ENCODE results near the gene ZDHHC17. TPM values are rescaled to one million over a fixed set of nuclear protein-coding genes. Genes with fewer than 3 reads are reported as not detected.

ZDHHC17 gene
- polyA plus RNA-seq, result 44.8 and 46.8 TPM in 2 replicates

GRCh38 chr12:76763746-76764675 lies at the start of gene ZDHHC17:
TSS of gene ZDHHC17 (plus strand) at chr12:76764115. CDS start at chr12:76764237, 122 bp downstream.

GRCh38 chr12:76878899-76879709 lies 115.2 kb downstream of the ZDHHC17 start, which contains the start of gene CSRP2:
TSS of gene CSRP2 (minus strand) at chr12:76879019. CDS start at chr12:76866260, 12,759 bp downstream.

Other genes starting within 250 kb of the ZDHHC17 start
- 24.6 and 38.9 TPM in 2 replicates for gene OSBPL8, start 204.3 kb upstream of the ZDHHC17 start, polyA plus RNA-seq
- 0.36 TPM in 1 of 2 replicates, not detected in the other for gene CSRP2, start 114.9 kb downstream of the ZDHHC17 start, polyA plus RNA-seq

Measured in Purkinje cell (primary cell).